ENCODE data around the gene GATAD2A.

Gene GATAD2A

DNA sequence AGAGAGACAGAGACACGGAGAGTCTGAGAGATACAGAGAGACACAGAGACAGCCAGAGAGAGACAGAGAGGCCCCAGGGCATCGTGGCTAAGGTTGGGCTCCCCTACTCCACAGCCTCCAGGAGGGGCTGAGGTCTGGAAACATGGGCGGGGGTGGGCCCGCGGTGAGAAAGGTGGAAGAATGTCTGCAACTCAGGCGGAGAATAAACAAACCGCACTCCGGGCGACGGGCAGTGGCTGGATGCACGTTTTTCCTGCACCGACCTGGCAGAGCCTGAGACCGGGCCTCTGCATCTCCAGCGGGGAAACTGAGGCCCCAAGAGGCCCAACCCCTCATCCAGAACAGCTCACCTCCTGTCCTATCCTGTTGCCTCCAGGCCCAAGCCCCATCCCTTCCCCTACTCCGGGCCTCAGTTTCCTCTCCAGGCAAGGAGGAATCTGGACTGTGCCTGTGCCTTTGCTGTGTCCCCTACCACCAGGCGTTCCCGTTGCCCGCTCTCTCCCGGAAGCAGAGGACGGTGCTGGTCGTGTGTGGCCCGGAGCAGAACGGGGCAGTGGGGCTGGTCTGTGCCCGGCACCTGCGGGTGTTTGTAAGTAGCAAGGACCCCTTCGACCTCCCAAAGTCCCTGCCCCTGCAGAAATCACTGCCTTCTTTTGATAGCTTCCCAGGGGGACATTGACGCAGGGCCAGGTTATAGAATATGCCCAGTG, 129.2 kb downstream of the GATAD2A start:
- DNase-seq: no peak

DNA sequence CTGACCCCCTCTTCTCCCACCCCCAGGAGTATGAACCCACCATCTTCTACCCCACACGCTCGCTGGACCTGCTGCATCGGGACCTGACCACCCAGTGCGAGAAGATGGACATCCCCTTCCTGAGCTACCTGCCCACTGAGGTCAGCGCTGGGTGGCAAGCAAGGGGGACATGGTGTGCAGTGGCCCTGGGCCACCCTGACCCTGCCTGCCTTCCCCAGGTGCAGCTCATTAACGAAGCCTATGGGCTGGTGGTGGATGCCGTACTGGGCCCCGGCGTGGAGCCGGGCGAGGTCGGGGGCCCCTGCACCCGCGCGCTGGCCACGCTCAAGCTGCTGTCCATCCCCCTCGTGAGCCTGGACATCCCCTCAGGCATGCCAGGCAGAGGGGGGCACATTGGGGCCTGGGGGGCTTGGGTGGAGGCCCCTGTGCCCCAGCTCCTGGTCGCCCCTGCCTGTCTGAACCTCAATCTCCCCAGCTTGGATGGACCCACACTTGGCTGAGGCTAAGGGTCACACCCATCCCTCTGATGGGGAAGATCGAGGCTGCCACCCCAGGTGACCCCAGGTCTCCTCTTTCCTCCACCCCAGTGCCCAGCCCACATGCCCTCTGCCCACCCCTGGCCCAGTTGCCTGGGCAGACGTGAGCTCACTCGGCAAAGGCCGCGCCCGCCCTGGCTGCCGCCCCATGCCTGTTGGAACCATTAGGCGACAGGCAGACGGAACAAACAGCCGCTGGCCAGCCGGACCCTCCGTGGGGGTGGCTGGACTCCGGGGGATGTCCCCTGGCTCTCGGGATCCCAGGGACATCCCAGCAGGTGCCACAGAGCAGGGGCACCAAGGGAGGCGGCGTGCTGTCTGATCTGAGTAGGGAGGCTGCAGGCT, 130.1 kb downstream of the GATAD2A start:
- no peak for DNase-seq

DNA sequence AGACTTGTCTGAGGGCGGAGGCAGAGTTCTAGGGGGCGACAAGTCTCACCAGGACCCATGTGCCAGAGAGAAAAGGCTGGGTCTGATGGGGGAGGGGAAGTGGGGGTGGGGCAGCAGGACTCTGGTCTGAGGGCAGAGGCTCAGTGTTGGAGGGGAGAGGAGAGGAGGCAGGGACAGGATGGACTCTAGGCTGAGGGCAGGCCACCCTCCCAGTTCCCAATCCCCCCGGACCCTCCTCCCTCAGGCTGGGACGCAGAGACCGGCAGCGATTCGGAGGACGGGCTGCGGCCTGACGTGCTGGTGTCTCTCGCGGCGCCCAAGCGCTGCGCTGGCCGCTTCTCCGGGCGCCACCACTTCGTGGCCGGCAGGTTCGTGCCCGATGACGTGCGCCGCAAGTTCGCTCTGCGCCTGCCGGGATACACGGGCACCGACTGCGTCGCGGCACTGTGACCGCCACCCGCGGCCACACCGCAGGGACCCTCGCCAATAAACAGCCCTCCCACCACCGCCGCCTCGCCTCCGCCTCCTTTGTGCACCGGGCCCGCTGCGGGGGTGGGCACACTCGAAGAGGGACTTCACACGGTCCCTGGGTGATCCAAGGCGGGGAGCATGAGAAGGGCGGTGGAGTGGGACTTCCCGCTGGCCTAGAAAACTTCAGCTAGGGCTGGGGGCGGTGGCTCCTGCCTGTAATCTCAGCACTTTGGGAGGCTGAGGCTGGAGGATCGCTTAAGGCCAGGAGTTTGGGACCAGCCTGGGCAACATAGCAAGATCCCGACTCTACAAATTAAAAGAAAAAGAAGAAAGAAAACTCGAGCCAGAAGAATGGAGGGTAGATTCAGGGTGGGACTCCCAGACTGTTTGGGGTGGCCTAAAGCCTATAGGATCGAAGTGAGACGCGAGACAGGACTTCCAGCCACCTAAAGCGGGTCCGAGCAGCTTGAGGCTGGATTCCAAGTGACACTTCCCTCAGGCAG, 131.9 kb downstream of the GATAD2A start:
- no peak for DNase-seq

DNA sequence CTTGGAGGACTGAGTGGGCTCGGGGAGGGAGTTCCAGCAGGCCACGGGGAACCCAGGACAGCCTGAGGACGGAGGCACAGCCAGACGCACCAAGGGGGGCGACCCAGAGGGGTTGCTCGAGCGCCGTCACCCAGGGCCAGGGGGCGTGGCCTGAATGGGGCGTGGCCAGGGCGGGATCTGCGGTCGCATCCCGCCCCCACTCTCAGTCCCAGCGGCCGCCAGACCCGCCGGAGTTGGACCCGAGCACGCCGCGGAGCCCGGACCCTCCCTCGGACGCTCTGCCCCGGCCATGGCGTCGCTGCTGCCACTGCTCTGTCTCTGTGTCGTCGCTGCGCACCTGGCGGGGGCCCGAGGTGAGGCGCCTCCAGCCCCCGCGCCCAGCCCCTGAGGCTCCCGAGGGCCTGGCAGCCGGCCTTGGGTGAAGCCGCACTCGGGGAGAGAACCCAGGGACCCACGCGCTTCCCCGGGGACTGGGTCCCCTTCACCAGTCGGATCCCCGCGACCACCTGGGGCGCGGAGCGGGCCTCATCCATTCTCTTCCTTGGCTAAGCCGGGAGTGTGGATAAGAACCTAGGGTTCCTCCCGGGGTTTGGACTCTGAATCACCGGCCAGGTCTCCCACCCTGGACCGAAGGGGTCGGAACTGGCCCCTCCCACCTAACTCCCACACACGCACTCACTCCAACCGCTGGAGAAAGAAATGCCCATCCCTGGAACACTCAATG, 132.7 kb downstream of the GATAD2A start, which contains the start of gene CILP2:
Gene CILP2, plus strand, starts transcription at position 205 of the 724 bp plus-strand sequence. Its CDS starts 85 bp downstream, at position 290.
- no peak for DNase-seq

DNA sequence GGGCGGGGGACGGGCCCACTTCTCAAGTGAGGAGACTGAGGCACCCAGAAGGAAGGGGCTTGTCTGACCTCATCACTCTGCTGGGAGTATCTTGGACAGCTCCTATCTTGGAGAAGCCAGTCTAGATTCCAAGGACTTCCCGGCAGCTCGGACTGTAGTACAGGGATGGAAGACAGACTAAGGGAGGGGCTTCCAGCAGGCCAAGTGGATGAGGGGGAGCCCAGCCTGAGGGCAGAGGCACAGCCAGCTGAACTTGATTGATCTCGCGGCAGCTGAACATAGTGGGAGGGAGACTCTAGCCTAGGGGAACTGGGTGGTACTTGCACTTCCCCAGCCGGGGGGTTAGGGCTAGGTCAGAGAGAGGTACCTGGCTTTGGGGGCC, 133.3 kb downstream of the GATAD2A start:
- no peak for DNase-seq

DNA sequence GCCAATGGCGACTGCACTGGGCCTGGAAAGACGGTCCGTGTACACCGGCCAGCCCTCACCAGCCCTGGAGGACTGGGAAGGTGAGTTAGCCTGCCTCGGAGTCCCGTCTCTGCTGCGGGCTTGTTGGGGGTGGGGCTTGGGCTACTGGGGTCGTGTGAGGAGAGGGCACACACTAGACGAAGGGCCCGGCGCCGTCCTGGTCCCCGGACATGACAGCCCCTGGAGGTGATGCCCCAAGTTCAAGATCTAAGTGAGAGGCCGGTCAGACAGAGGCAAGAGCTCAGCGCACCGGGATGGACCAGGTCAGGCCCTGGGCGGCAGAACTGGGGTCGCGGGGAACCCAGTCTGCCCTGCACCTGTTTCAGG, 134.2 kb downstream of the GATAD2A start:
- DNase-seq: no peak

DNA sequence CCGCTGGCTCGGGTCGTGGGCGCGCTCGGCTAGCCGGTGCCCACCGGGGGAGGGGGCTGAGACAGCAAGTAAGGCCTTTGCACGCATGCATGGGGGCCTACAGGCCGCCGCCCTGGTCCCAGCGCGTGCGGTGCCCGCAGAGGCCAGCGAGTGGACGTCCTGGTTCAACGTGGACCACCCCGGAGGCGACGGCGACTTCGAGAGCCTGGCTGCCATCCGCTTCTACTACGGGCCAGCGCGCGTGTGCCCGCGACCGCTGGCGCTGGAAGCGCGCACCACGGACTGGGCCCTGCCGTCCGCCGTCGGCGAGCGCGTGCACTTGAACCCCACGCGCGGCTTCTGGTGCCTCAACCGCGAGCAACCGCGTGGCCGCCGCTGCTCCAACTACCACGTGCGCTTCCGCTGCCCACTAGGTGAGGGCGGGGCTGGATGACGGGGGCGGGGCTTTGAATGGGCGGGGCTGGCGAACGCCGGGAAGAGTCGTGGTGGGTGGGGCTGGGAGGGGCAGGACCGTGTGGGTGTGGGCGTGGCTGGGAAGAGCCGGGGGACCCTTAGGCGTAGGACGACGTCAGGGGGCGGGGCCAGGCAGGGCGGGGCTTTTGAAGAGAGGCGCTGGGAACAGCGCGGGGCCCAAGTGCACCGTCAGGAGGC, 134.7 kb downstream of the GATAD2A start:
- no peak for DNase-seq

DNA sequence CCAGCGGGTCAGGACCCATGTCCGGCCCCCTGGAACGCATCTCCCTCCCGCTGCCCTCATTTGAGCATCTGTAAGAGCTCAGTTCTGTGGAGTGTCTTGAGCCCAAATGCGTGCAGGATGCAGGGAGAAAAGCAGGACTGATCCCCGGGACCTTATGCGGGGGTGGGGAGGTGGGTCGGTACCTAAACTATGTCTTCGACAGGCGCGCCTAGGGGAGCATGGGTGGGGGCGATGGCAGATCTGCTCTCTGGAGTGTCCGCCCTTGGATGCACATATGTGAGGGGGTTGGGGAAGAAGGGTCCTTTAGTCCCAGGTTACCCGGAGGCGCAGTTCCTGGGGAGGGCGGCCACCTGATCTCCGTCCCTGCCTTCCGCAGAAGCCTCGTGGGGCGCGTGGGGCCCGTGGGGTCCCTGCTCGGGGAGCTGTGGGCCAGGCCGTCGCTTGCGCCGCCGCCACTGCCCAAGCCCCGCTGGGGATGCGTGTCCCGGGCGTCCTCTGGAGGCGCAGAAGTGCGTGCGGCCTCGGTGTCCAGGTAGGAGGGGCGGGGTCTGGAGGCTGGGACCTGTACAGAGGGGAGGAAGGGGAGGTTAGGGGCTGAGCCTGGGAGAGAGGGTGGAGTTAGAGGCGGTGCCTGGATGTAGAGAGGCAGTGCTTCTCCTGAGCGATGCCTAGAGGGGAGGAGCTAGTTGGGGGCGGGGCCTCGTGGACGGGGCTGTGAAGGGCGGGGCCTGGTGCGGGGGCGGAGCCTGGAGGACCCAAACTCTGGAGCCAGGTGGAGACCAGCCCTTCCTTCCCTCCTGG, 135.4 kb downstream of the GATAD2A start:
- no peak for DNase-seq

DNA sequence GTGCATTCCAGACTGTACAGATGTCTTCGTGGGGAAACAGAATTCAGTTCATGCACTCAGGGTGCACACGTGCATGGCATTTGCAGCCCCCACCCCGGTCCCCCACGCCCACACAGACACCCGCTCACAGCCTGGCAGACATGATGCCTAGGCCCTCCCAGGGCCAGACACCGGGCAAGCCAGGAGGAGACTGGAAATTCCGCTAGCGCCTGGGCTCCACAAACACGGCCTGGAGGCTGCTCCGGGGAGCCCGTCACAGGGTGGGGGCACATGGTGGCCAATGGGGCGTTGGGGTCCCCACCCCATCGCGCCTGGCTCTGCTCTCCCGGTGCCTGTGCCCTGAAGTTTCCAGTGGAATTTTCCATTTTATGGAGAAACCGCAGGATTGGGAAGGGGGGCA, 136.1 kb downstream of the GATAD2A start:
- no peak for DNase-seq

DNA sequence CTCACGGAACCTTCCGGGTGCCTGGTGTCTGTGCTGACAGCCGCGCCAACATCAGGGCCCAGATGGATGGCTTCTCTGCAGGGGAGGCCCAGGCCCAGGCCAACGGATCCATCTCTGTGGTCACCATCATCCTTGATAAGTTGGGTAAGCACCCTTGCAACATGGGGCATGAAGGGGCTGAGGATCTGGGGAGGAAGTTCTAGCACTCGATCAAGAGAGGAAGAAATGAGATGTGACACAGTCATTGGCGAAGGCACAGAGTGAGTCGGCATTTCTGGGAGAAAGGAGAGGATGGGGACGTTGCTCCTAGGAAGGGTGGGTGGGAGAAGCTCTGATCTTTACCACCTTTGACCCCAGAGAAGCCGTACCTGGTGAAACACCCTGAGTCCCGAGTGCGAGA, 137.0 kb downstream of the GATAD2A start:
- DNase-seq: no peak

DNA sequence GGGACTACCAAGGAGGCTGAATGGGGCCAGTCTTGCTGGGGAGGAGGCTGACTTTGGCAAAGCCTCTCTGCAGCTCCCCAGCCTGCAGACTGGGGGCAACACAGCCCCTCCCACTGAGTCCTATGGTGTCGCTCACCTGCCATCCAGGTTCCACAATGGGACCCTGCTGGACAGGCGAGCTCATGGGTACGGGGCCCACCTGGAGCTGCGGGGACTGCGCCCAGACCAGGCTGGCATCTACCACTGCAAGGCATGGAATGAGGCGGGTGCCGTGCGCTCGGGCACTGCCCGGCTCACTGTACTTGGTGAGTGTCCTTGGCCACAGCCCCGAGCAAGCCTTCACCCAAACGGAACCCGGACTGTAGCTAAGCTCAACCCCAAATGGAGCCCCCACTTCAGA, 137.6 kb downstream of the GATAD2A start:
- DNase-seq: no peak

DNA sequence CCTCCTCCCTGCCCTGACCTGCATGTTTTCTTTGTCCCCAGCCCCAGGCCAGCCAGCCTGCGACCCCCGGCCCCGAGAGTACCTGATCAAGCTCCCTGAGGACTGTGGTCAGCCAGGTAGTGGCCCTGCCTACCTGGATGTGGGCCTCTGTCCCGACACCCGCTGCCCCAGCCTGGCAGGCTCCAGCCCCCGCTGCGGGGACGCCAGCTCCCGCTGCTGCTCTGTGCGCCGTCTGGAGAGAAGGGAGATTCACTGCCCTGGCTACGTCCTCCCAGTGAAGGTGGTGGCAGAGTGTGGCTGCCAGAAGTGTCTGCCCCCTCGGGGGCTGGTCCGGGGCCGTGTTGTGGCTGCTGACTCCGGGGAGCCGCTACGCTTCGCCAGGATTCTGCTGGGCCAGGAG, 138.2 kb downstream of the GATAD2A start:
- DNase-seq: no peak

DNA sequence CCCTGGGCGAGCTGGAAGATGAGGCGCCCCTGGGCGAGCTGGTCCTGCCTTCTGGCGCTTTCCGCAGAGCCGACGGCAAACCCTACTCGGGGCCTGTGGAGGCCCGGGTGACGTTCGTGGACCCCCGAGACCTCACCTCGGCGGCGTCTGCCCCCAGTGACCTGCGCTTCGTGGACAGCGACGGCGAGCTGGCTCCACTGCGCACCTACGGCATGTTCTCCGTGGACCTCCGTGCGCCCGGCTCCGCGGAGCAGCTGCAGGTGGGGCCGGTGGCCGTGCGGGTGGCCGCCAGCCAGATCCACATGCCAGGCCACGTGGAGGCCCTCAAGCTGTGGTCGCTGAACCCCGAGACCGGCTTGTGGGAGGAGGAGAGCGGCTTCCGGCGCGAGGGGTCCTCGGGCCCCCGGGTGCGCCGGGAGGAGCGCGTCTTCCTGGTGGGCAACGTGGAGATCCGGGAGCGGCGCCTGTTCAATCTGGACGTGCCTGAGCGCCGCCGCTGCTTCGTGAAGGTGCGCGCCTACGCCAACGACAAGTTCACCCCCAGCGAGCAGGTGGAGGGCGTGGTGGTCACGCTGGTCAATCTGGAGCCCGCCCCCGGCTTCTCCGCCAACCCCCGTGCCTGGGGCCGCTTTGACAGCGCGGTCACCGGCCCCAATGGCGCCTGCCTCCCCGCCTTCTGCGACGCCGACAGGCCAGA, 138.9 kb downstream of the GATAD2A start:
- no peak for DNase-seq

DNA sequence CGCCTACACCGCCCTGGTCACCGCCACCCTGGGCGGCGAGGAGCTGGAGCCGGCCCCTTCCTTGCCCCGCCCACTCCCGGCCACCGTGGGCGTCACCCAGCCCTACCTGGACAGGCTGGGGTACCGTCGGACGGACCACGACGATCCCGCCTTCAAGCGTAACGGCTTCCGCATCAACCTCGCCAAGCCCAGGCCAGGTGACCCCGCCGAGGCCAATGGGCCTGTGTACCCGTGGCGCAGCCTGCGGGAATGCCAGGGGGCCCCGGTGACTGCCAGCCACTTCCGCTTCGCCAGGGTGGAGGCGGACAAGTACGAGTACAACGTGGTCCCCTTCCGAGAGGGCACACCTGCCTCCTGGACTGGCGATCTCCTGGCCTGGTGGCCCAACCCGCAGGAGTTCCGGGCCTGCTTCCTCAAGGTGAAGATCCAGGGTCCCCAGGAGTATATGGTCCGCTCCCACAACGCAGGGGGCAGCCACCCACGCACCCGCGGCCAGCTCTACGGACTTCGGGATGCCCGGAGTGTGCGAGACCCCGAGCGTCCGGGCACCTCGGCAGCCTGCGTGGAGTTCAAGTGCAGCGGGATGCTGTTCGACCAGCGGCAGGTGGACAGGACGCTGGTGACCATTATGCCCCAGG, 139.6 kb downstream of the GATAD2A start:
- DNase-seq: no peak

DNA sequence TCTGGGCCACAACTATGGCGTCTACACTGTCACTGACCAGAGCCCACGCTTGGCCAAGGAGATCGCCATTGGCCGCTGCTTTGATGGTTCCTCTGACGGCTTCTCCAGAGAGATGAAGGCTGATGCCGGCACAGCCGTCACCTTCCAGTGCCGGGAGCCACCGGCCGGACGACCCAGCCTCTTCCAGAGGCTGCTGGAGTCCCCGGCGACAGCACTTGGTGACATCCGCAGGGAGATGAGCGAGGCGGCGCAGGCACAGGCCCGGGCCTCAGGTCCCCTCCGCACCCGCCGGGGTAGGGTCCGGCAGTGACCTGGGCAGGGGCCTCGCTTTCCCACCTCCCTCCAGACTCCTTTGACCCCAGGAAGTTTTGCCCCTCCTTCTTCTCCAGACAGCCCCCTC, 140.2 kb downstream of the GATAD2A start:
- DNase-seq: no peak

DNA sequence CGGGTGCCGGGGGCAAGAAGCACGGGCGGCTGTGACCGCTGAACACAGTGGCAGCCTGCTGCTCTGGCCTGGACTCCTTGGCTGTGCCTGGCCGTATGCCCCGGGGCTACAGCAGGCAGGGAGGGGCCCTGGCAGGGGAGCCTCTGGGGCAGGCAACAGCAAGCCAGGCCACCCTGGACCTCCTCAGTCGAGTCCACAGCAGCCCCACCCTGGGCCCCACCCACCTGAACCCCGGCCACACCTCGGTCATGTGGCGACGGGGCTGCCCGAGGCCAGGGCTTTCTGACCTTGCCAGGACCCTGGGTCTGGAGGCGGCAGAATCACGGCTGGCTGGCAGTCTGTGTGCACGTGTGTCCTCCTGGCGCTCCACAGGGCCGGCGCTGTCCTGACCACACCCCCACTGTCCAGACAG, 141.3 kb downstream of the GATAD2A start:
- no peak for DNase-seq

DNA sequence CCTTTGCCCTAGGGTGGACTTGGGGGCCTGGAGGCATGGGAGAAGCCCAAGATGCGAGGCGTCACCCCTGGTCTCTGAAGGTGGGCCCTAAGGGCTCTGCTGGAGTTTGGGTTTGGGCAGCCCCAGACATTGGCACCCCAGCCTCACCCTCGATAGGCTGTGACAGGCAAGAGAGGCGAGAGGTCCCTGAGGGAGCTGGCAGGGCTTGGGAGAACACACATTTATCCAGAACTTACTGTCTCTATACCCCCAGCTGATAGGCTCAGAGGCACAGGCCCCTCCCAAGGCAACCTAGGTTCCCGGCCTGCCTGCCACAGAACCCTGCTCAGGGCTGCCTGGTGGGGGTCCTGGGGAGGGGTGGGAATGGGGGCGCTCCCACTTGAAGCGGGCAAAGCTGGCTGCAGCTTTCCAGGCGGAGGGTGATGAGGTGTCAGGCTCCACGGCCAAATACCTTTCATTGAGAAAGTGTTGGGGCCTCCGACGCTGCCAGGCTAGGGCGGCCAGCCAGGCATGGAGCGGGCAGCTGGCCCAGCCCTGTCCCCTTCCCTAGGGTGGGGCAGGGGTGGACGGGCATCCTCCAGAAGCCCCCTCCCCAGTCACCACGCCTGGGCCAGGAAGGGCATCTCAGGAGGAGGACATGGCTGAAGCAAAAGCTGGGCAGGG, 142.3 kb downstream of the GATAD2A start:
- no peak for DNase-seq

DNA sequence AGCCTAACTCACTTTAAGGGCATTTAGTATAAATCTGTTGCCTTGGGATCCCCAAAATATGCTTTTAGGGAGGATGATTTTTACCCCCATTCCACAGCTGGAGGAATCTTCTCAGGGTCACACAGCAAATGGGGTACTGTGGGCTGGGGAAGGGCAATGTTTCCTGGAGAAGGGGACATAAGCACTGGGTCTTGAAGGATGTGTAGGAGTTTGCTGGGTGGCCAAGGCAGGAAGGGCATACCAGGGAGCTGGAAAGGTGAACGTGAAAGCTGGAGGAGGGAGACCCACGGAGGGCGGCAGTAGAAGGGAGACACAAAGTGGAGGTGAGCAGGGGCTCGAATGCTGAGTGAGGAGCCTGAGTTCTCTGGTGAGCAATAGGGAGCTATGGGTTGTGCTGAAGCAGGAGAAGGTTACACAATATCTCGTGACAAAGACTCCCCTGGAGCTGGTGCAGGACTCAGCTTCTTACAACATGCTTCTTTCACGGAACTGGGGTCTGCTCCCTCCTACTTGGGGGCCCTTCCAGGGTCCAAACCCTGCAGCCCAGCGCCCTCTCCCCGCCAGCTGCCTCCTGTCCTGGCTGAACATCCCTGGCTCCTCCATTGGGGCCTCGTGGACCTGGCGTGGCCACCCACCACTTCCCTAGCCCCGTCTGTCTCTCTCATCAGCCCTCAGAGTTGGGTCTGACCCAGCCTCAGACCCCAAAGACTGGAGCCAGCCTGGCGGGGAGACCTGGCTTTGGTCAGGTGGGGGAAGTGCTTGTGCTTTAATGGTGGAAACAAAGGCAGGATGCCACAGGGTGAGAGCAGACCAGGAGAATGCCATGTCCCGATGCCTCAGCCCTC, 143.7 kb downstream of the GATAD2A start:
- no peak for DNase-seq

All from DMS 273 treated with DMSO at 0.1 percent for 48 hours (cell line).